Left ventricle myocardium superior (tissue), 1 donor: Measurements from ENCODE around the gene RSBN1. TPM values are rescaled to one million over a fixed set of nuclear protein-coding genes. Genes with fewer than 3 reads are reported as not detected.
"Not testable (repeated sequence)": the region's sequence is repeated elsewhere in the genome, so short reads cannot be mapped to it uniquely, and the experiment has no call there.

Source experiments
- ATAC-seq: fragments of 200-7000 bp; cut with Tn5 transposase; one replicate; pipeline ENCODE4 v1.9.1; 2020; ENCODE audit warnings: mild to moderate bottlenecking, moderate library complexity
- DNase-seq: peaks from one replicate; pipeline ENCODE4 v3.0.0-alpha.2; 2020
- intact Hi-C: fragments of 100-400 bp; cut with micrococcal nuclease; formaldehyde crosslinking; loops from one replicate; pipeline ENCODE4 v1.11.0; 2022
- total RNA-seq: library from RNA; stranded (reverse); fragmentation: NEBNext Ultra II Directional; extraction: Animal tissue kit (Norgen Biotek cat#: 25700); gene quantifications from one replicate; pipeline ENCODE4 v1.2.1, GENCODE V29; 2021
- donor health status: DM: no; HTN: yes; CAD: no; lungs with severe emphysema.

The RSBN1 gene
- total RNA-seq, 1 donor from 2014 or later = 11.6 TPM

- intact Hi-C loops = loop anchor here (10.0 kb wide), 1 partner anchor 56 kb away; the partner anchor contains the start of gene RSBN1
- peak; percentile 86 for ATAC-seq
- peak; percentile 79 for DNase-seq
Observed at GRCh38 chr1:113758631-113759332, 53.5 kb downstream of the RSBN1 start.

GRCh38 chr1:113756461-113756860 is 55.8 kb downstream of the RSBN1 start:
- ATAC-seq (no peak), DNase-seq (no peak)
- intact Hi-C loops = loop anchor here (10.0 kb wide), 1 partner anchor 58 kb away; the partner anchor contains the start of gene RSBN1

- DNase-seq, ATAC-seq: not testable (repeated sequence)
- intact Hi-C loops = loop anchor here (10.0 kb wide), 1 partner anchor 61 kb away; the partner anchor contains the start of gene RSBN1
Observed at GRCh38 chr1:113753333-113753732, 58.9 kb downstream of the RSBN1 start.

GRCh38 chr1:113751516-113751915 is 60.8 kb downstream of the RSBN1 start:
- ATAC-seq (no peak), DNase-seq (no peak)
- intact Hi-C loops = loop anchor here (10.0 kb wide), 1 partner anchor 63 kb away; the partner anchor contains the start of gene RSBN1

- intact Hi-C loops = loop anchor here (10.0 kb wide), 1 partner anchor 64 kb away; the partner anchor contains the start of gene RSBN1
Observed at GRCh38 chr1:113751114-113751513, 61.2 kb downstream of the RSBN1 start.

GRCh38 chr1:113749402-113749801 is 62.9 kb downstream of the RSBN1 start:
- intact Hi-C loops = no loop called here
- ATAC-seq = no peak
- no peak for DNase-seq

More at GRCh38 chr1:113751114-113751513, 61.2 kb downstream of the RSBN1 start:
- ATAC-seq (no peak), DNase-seq (no peak)

GRCh38 chr1:113747376-113747775 is 64.9 kb downstream of the RSBN1 start:
- ATAC-seq = no peak
- no peak for DNase-seq
- intact Hi-C loops = no loop called here

- no peak for ATAC-seq
- no peak for DNase-seq
- intact Hi-C loops = no loop called here
Observed at GRCh38 chr1:113745425-113745824, 66.9 kb downstream of the RSBN1 start.

- no peak for ATAC-seq
- intact Hi-C loops = no loop called here
- no peak for DNase-seq
Observed at GRCh38 chr1:113744114-113744513, 68.2 kb downstream of the RSBN1 start.

GRCh38 chr1:113742515-113742914 is 69.8 kb downstream of the RSBN1 start:
- no peak for DNase-seq
- ATAC-seq = no peak
- intact Hi-C loops = no loop called here

- ATAC-seq (no peak), DNase-seq (no peak)
- intact Hi-C loops = no loop called here
Observed at GRCh38 chr1:113734357-113735055, 77.8 kb downstream of the RSBN1 start.

- DNase-seq = no peak
- ATAC-seq = no peak
- intact Hi-C loops = no loop called here
Observed at GRCh38 chr1:113732802-113733201, 79.5 kb downstream of the RSBN1 start.

- DNase-seq (no peak), ATAC-seq (no peak)
- intact Hi-C loops = no loop called here
Observed at GRCh38 chr1:113721010-113721409, 91.3 kb downstream of the RSBN1 start.

- DNase-seq, ATAC-seq, intact Hi-C loops: not testable (repeated sequence)
Observed at GRCh38 chr1:113718621-113719020, 93.7 kb downstream of the RSBN1 start.

GRCh38 chr1:113717506-113717905 is 94.8 kb downstream of the RSBN1 start:
- not testable (repeated sequence) for ATAC-seq, DNase-seq

GRCh38 chr1:113714606-113715269 is 97.5 kb downstream of the RSBN1 start:
- ATAC-seq = no peak
- no peak for DNase-seq
- intact Hi-C loops = no loop called here

More at GRCh38 chr1:113717506-113717905, 94.8 kb downstream of the RSBN1 start:
- intact Hi-C loops = not testable (repeated sequence)
